Fibroblast of peridontal ligament (primary cell): Measurements from ENCODE around the gene TSFM.
"Not testable (repeated sequence)": the region's sequence is repeated elsewhere in the genome, so short reads cannot be mapped to it uniquely, and the experiment has no call there.

Source experiments
- DNase-seq: peaks from one replicate; pipeline ENCODE4 v3.0.0-alpha.2; 2010; ENCODE audit errors: extremely low read depth

The TSFM gene

DNA sequence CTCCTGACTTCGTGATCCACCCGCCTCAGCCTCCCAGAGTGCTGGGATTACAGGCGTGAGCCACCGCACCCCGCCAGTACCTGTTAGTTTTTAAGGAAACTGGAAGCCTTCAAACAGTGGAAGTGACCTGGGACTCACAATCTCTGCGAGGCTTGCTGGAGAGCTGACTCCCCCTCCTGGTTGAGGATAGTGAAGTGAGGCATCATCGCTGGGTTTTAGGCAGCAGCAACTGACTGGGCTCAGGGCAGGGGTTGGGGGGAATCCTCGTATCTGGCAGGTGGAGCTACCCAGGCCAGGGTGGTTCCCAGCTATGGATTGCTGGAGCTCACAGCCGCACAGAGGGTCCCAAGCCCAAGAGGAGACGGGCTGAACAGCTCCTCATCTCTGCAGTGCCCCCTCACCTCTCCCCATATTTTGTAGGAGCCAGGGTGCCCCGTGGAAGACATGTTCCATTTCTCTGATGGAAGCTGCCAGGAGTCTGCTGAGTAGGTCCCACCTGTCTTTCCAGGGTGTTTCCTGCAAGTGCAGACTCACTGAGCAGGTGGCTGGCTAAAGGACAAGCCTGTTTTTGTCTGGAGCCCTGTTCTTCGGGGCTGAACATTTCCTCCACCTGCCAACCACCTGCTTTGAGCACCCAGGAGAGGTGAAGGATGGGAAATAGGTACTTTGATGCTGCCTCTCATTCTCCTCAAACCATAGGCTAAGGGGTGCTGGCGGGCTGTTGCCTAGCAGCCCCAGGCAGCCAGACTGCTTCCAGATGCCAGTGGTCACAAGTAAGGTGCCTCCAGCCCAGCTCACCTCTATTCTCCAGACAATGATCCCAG lies 32.8 kb downstream of the TSFM start:
- no peak for DNase-seq

DNA sequence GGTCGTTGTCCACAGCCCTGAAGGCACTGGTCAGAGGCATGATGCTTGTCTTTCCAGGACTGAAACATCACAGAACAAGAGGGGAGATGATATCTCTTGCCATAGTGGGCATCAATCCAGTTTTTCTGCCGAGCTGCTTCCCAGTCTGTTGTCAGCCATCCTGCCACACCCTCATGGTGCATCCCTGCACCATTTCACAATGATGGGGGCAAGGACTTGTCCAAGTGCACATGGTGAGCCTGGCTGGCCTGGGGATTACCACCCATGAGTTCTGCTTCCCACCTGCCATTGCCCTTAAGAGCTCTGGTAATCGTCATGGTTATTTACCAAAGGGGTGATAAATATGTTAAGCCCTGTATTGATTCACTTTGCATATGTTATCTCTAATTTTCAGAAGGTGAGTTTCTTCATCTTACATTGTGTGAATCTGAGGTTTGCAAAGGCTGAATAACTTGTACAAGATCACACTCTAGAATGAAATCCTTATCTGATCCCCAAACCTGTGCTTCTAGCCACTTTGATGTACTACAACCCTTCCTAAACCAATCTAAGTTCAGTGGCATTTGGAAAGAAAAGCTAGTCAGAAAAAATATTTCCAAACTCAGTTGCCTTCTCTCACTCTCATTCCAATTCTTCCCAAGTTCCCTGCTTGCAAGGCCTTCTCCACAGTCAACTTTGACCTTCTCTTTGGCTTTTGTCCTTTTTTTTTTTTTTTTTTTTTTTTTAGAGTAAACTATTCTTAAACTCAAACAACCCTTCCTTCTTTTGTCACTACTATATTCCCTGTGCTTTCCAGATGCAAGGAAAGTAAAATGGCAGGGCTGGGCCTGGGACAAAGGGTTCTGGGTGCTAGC lies 33.6 kb downstream of the TSFM start:
- DNase-seq, result no peak

DNA sequence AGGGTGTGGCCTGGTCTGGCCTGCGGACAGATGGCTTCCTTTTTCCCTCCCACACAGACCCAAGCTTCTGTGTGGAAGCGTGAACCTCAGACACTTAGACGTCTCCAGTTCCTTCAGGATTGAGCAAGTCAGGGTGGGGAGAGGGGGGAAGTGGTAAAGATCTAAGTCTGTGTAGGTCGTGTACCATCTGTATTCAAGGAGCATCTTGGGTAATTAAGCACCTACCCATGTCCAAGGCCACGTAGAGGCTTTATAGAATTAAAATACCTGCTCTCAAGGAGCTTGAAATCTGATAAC lies 34.2 kb downstream of the TSFM start:
- no peak for DNase-seq

DNA sequence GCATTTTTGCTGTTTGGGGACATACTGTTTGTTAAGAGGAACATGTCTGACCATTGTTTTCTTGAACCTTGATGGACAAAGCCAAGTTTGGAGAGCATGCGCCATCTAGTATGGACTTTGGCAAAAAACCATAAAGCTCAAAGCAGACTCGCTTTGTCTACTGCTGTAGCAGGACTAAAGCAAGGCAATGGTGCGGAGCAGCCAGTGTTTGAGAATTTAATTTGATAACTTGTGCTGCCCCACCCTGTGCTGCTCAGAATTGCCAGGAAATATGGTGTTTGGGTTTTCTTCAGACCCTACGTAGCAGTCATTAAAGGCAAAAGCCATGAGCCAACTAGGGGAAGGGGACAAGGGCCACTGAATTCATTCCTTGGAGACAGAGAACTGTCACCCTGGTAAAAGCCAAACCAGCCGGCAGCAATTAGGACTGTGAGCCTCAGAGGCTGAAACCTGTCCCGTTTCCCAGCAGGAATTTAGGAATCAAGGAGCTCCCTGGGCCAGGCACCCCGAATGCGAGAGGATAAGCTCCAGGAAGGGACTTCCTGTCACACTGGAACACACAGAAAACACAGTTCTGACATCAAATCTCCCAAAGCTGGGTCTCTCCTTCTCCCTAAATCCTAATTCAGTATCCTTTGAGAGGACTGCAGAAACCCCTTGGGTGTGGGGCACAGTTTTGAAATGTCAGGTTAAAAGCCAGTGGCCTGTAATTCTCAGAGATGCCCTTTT lies 34.8 kb downstream of the TSFM start:
- DNase-seq, result no peak

DNA sequence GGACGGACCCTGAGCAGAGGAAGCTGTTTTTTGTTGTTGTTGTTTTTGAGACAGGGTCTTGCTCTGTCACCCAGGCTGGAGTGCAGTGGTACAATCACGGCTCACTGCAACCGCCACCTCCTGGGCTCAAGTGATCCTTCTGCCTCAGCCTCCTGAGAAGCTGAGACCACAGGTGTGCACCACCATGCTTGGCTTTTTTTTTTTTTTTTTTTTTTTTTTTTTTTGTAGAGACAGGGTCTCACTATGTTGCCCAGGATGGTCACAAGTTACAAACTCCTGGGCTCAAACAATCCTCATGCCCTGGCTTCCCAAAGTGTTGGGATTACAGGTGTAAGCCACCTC lies 35.4 kb downstream of the TSFM start:
- DNase-seq, result not testable (repeated sequence)

DNA sequence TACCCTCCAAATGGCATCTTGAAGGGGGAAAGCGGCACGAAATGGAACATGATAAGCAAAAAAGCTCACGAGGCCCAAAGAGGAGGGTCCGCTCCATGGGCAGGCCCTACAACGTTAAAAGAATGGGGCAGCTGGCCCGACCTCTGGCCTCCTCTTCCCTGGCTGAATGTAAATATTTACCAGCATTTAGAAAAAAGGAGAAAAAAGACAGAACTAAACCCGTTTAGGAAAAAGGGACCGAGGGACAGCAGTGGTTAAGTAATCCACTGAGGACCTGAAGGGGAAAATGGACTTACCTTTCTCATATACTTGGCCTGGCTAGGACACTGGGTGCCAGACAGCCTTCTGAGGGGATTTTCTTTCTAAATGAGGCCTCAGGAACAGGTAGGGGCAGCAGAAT lies 37.5 kb downstream of the TSFM start:
- DNase-seq, result not testable (repeated sequence)

DNA sequence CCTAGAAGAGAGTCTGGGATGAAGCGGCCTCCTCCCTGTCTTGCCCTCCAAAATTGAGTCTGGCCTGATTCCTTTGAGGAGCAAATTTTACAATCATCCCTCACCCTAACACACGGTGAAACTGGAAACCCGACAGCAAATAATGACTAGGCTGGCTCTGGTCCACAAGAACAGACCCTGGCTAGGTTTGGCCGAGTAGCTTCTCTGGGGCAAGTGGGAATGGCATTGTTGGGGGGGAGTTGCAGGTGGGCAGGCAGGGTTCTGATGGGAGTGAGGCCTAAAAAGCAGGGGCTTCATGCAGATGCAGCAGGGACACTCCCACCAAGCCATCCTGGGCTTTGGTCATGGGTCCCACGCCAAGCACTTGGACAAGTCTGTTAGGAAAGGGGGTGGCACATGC lies 38.4 kb downstream of the TSFM start:
- not testable (repeated sequence) for DNase-seq

DNA sequence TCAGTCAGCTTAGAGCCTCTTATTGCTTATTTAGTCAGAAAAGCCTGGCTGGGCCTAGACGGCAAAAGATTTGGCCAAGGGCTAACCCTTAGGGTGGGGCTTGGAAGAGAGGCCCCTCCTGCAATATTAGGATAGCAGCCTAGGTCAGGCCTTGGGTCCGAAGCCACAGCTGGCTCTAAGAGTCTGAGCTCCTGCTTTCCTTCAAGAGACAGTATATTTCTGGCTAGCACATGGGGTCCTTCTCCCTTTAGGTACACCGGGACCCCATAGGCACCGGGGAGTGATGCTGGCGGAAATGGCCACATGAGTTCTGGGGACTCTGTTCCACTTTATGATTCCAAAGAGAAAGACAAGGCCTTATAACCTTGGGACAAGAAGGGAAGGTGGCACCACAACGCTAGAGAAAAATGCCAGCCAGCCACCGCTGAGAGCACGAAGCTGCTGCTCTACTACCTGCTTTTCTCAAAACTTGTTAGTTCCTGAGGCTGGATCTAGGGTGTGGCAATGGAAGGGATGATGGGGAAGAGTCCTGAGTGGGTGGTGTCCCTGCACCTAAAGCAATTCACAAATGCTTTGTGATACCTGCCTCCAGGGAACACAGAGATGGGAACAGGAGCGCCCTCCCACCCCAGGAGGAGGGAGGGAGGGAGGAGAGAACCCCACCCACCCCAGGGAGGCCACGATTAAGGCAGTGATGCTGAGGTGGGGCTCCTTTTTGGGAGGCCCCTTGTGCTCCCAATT lies 39.1 kb downstream of the TSFM start:
- no peak for DNase-seq

DNA sequence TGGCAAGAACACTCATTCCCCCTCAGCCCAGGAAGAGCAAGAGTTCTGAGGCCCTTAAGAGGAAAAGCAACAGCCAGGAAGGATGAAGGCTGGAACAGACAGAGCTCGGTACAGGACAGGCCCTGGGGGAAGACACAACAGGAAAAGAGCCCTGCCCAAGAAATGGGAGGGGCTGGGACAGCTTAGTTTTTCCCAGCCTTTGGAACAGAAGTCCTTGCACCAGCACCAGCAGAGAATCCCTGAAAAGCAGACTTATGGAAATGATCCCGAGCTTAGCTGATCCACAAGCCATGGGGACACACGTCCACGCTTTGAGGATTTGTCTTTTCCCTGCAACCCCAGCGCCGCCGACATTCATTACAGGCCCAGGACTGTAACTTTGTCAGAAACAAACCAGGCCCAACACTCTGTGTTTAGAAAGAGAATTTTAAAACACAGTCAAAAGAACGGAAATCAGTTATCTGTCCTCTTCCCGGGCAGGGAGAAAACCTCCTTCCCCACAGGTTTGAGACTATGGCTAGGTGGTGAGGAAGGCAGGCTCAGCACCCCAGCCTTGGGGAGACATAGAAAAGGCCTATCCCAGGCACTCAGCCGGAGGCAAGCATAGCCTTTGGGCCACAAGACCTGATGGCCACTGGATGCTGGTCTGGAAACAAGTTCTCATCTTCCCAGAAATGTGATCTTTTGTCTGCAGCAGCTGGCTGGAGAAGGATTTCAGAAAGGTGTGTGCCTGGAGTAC lies 40.0 kb downstream of the TSFM start:
- DNase-seq, result no peak

DNA sequence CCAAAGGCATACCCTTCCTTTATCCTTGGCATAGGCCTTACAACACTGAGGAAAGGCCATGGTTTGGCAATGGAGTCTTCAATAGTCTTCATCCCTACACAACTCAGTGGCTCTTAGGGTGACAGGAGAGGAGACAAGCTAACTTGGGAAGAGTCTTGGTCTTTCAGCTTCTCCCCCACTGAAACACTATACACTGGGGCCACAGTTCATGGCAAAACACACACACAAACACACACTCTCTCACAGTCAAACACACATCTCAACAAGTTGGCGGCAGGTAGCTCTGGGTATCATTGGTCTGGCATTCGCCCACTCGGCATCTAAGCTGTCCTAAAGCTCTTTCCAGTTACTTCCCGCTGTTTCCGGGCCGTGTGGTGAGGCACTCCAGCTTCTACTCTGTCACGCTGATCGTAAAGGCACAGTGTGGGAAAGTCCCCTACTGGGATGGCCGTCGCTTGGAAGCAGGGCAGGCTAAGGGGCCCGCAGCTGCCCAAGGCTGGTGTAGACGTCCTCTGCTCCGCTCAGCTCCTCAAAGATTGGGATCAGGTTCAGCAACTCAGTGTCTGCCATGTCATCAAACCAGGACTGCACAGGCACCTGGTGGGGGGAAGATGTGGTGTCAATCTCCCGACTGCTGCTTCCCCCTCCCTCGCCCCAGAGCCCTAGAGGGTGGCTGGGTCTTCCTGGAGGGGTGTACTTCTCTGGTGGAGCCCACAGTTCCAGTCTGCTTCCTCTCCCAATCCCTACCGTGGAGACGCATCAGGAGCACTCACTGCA lies 40.7 kb downstream of the TSFM start:
- DNase-seq, result no peak

DNA sequence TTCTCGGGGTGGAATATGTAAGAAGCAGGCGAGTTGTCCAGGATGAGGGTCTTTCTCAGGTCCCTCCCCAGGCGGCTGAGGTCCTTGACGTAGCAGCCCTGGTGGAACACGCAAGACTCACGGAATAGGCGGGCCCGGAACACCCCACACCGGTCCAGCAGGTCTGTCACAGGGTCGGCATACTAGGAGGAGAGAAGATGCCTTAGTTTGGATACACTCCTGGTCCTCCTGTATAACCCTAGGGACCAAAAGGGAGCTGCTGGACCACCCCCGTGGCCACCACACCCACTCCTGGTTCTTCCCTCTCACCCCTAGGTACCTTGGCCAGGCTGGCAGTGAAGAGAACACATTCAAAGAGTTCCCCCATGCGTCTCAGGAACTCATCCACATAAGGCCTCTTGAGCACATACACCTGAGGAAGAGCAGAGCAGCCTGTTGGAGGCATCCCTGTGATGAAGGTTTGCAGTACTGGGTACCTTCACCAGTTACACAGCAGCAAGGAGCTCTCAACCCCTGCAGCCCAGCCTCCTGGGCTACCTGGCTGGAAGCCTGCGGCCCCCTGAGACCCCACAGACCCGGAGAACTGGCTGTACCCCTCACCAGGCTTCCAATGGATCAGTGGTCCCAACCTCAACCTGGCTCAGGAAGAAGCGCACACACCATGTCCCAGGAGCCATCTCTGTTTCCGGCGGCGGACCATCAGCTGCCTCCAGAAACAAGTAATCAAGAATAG lies 41.5 kb downstream of the TSFM start:
- DNase-seq, result no peak

DNA sequence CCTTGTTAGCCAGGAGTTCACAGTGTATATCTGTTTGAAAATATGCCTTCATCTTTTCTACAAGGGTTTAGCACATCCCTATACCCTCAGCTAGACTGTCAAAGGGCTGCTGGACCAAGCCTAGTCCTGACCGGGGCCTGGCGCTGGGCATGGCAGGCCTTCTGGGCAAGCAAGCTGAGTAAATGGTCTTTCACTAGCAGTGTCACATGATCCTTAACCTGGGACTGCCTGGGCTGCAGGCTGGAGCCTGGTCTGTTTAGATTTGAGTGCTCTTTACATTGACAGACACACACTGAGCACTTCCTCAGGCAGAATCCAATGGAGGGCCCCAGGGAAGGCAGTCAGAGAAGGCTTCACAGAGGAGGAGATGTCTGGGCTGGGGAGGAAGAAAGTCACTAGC lies 42.9 kb downstream of the TSFM start:
- DNase-seq, result no peak

DNA sequence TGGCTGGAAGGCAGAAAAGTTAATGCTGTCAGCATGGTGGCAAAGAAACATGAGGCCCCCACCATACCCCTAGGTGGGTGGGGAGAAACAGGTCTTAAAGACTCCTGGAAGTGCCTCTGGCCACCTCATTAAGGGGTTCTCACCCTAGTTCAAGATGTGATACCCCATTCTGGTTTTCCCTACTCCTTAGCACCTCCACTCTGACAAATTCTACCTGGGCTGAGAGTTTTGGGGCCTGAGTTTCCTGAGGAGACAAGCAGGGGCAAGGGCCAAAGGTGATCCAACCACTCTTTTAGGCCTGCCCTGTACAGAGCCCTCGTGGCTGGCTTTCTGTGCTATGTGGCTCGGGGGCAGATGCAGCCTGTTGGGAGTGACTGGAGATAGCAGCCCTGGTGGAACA lies 43.8 kb downstream of the TSFM start:
- DNase-seq, result no peak

DNA sequence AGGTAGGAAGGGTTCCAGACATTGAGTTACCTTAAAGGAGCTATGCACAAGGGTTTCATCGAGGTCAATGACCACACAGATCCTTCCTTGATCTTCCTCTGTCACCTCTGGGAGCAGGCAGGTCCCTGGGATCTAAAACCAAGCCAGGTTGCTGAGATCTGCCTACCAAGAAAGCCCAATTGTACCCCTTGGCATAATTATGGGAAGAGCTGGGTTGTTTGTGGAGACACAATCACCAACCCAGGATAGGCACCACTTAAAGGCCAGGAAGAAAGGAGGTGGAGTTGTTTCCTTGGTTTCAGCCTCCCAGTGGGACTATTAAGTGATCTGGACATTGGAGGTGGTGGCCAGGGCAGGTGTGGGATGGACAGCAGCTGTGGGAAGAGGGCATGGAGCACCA lies 44.4 kb downstream of the TSFM start:
- no peak for DNase-seq

DNA sequence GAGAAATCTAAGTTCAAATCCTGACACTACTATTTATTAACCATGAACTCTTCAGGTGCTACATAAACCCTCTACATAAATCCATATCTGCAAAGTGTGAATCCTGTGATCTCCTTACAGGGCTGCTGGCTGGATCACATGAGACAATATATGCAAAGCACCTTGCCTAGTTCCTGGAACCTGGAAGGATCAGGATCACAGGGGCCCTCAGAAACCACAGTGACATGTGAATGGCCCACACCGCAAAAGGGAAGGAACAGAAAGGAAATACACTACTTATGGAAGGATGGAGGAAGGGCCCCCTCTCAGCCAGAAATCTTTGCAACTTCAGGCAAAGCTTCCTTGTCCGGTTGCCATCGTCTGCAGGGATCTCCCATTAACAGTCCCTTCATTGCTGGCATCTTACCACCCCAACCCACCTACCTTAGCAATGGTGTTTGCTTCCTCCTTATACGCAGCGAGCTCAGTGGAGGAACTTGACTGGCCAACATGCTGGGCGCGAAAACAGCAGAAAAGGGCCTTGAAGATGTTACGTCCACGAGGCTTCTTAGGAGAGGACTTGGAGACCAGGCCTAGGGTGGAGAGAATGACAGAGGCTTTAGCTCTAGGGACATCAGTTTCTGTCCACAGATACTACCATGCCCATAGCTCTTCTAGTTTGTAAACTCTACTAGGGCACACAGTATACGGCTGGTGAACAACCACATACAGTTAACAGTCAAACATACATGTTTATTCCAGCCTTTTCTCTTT lies 46.6 kb downstream of the TSFM start:
- DNase-seq, result no peak

DNA sequence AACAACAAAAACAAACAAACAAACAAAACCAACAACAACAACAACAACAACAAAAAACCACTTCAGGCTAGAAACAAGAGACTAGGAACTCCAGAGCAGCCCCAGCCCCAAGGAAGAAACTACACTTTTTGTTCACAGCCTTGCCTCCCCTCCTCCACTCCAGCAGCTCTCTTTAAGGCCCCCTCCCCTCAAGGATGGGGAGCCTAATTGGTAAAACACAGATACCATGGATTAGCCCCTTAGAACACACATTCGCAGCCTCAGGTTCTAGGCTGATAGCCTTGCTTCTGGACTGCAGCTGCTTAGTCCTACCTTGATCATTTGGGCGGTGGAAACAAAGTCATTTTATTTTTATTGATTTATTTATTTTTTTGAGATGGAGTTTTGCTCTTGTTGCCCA lies 47.8 kb downstream of the TSFM start:
- DNase-seq, result no peak

DNA sequence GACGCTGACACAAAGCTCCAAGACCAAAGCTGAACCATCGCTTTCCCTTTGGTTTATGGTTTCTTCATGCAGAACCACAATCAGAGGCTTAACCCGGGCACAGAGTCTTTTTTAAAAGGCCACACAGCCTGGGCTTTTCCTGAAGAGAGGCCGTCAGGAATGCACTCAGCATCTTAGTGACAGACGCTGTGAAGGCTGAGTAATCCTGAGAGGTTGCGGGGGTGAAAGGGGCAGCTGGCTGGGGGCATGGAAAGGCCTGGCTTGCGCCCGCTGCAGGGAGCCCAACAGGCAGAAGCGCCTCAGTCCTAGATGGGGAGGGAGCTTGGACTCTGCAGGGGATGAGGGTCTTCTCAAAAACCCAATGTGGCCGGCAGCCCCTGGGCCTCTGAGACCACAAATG lies 50.4 kb downstream of the TSFM start:
- DNase-seq, result no peak

DNA sequence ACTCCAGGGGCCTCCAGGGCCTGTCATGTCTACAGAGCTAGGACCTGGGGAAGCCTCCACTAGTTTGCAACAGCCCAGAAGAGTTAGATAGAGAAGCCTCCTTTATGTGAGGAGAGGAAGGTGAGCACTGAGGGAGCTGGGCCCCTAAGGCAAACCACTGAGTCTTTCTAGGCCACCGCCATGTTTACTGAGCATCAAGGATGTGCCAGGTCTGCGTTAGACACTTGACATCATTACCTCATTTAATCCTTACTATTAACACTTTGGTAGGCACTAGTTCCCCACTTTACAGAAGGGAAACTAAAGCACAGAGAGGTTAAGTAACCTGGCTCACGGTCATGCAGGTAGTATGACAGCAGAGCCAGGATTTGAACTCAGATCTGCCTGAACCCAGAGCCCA lies 51.1 kb downstream of the TSFM start:
- DNase-seq, result no peak
